Thoracic aorta (tissue), 2 donors: ENCODE results near the gene SIK3. TPM values are rescaled to one million over a fixed set of nuclear protein-coding genes. Genes with fewer than 3 reads are reported as not detected.

Experiments used
- ATAC-seq: fragments of 150-250 bp; one replicate; pipeline ENCODE4 v1.8.0; 2017; ENCODE audit warnings: low read depth; ENCODE audit not compliant: insufficient number of reproducible peaks, low FRiP score
- DNase-seq: peaks from one replicate; pipeline ENCODE4 v3.0.0-alpha.2; 2020; ENCODE audit warnings: low spot score
- H3K27ac ChIP-seq, 2 donors: fragments of 200-600 bp; sonication (generic); 1 replicate in 1 of 2; 2 replicates in 1 of 2; pipeline ENCODE4 v1.5.1; 2016; ENCODE audit warnings: mild to moderate bottlenecking in 2 of 2, moderate library complexity in 2 of 2
- H3K27me3 ChIP-seq: fragments of 200-600 bp; sonication (generic); replicated peaks from 2 replicates; pipeline ENCODE4 v1.6.0; 2016; ENCODE audit warnings: mild to moderate bottlenecking; ENCODE audit not compliant: insufficient read depth
- H3K36me3 ChIP-seq: fragments of 200-600 bp; sonication (generic); one replicate; pipeline ENCODE4 v1.5.1; 2016
- H3K4me1 ChIP-seq, 2 donors: fragments of 200-600 bp; sonication (generic); 1 replicate in 1 of 2; 2 replicates in 1 of 2; pipeline versions ENCODE4 v1.5.1 to v1.6.0; 2016; ENCODE audit warnings: low read depth in 2 of 2, mild to moderate bottlenecking in 1 of 2; ENCODE audit not compliant: control insufficient read depth in 1 of 2
- H3K4me3 ChIP-seq: fragments of 200-600 bp; sonication (generic); 2 replicates; pipeline ENCODE4 v1.5.1; 2016; ENCODE audit warnings: mild to moderate bottlenecking
- H3K9me3 ChIP-seq: fragments of 200-600 bp; sonication (generic); 2 replicates; pipeline ENCODE4 v1.5.1; 2016
- CTCF ChIP-seq: fragments of 200-600 bp; sonication (generic); IDR thresholded peaks from one replicate; pipeline ENCODE4 v1.5.1; 2019; ENCODE audit warnings: antibody characterized with exemption
- total RNA-seq, 2 donors: library from RNA; depleted of rRNA; stranded (reverse); fragments of >200 nt; gene quantifications; one replicate each; pipeline versions ENCODE4 v1.1.0 to v1.2.3, GENCODE V29; 2016

The SIK3 gene
- total RNA-seq, 2 donors from 2014 or later: 32.9 to 53.7 TPM

DNA sequence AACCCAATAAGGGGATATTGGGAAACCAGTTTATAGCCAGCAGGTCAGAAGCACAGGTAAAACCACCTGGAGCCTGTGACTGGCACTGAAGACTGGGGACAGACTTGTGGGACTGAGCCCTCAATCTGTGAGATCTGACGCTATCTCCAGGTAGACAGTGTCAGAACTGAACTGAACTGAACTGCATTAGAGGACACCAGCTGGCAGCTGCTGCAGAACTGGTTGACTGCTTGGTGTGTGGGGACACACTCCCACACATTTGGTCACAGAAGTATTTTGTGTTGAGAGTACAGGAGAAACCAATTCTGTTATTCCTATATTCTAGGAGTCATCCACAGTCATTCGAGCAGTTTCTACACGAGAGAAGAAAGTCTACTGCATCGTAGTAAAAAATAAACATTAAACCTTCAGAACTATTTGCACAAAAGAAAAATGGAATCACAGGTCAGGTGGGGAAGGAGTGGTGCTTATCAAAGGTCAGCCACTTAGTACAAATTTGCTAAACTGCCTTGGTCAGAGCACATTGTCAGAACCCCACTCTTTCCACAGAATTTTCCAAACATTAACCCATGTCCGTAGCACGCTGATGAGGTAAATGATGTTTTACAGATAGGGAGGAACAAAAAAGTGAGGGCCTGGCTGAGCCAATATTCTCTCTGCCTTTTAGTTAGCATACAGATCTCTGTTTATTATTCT, 77.2 kb downstream of the SIK3 start:
- H3K27ac ChIP-seq: no peak overlapping the region

DNA sequence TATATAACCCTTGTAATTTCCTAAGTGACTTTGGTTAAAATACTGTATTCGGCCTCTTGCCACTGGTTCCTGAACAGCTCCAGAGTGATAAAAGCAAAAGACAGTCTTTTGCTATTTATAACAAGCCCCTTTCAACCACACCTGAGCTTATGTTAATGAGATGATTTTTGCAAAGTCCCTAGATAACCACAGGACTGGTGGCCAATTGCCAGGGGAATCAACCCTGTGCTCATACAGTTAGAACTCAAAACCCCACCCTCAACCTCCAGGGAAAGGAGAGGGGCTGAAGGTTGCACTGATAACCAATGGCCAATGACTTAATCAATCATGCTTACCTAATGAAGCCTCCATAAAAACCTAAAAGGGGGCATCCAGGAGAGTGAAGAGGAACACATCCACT, 77.9 kb downstream of the SIK3 start:
- Histone ChIP-seq H3K27me3 (no peaks in the 10 kb centered on the region), H3K27ac (no peak overlapping the region), H3K4me3 (no peak overlapping the region), H3K36me3 (no peaks in the 10 kb centered on the region), H3K9me3 (no peaks in the 10 kb centered on the region), H3K4me1 (no peaks in the 10 kb centered on the region)
- no peak for DNase-seq
- no peak for ATAC-seq
- TF ChIP-seq CTCF: no peak

More for the DNA sequence above, 77.2 kb downstream of the SIK3 start:
- no peak for TF ChIP-seq CTCF
- H3K36me3 ChIP-seq: no peaks in the 10 kb centered on the region
- no peaks in the 10 kb centered on the region for H3K27me3 ChIP-seq
- H3K9me3 ChIP-seq: no peaks in the 10 kb centered on the region
- no peak for ATAC-seq
- H3K4me1 ChIP-seq: no peaks in the 10 kb centered on the region
- DNase-seq: no peak
- H3K4me3 ChIP-seq: no peak overlapping the region

DNA sequence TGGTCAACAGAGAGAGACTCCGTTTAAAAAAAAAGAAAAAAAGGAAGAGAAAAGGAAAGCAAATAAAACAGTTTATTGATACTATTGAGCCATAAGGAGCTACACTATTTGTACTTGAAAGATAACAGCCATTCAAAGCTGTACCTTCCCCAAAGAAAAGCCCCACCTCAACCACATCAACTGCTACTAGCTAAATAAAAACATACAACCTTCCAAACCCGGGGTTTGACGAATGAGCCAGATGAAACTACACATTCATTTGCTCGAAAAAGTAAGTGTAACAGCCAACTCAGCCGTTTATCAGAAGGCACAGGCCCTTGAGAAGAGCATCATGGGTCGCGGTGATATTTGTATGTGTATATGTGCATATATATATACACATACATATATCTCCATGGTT, 78.4 kb downstream of the SIK3 start:
- no peaks in the 10 kb centered on the region for H3K9me3 ChIP-seq
- H3K27me3 ChIP-seq: no peaks in the 10 kb centered on the region
- ATAC-seq (no peak), DNase-seq (no peak)
- no peaks in the 10 kb centered on the region for H3K36me3 ChIP-seq
- H3K4me1 ChIP-seq: no peaks in the 10 kb centered on the region
- no peak overlapping the region for H3K27ac ChIP-seq
- no peak overlapping the region for H3K4me3 ChIP-seq
- no peak for TF ChIP-seq CTCF

- no peaks in the 10 kb centered on the region for H3K9me3 ChIP-seq
- no peak overlapping the region for H3K27ac ChIP-seq
- H3K36me3 ChIP-seq: no peaks in the 10 kb centered on the region
- H3K4me3 ChIP-seq: no peak overlapping the region
- ATAC-seq (no peak), DNase-seq (no peak)
- no peaks in the 10 kb centered on the region for H3K27me3 ChIP-seq
- no peaks in the 10 kb centered on the region for H3K4me1 ChIP-seq
- no peak for TF ChIP-seq CTCF
Measured at GRCh38 chr11:117017456-117017855, 80.8 kb downstream of the SIK3 start.

DNA sequence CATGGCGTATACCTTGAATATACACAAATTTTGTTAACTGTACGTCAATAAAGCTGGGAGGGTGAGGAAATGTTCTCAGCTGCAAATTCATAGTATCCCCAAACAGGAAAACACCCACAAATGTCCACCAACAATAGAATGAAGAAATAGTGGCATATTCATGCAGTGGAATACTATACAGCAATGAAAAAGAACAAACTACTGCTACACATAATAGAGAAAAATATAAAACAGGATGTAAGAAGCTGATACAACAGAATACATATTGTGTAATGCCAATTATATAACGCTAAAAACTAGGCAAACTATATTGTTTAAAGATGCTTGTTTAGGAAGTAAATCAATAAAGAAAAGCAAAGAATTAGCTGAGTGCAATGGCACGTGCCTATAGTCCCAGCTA, 81.5 kb downstream of the SIK3 start:
- H3K9me3 ChIP-seq: no peaks in the 10 kb centered on the region
- no peak for ATAC-seq
- TF ChIP-seq CTCF: no peak
- no peaks in the 10 kb centered on the region for H3K27me3 ChIP-seq
- H3K4me3 ChIP-seq: no peak overlapping the region
- no peaks in the 10 kb centered on the region for H3K36me3 ChIP-seq
- H3K27ac ChIP-seq: no peak overlapping the region
- no peaks in the 10 kb centered on the region for H3K4me1 ChIP-seq
- DNase-seq: no peak
